Erythroblast (primary cell): Measurements from ENCODE around the gene PCGF2.

ENCODE experiments used
- GATA1 ChIP-seq: IDR thresholded peaks from 2 replicates; pipeline ENCODE4 v1.6.1; 2011; ENCODE audit warnings: low read depth, mild to moderate bottlenecking, control low read depth, low read length, moderate library complexity
- POLR2A ChIP-seq: IDR thresholded peaks from 2 replicates; pipeline ENCODE4 v1.6.1; 2011; ENCODE audit warnings: mild to moderate bottlenecking, low read length

DNA sequence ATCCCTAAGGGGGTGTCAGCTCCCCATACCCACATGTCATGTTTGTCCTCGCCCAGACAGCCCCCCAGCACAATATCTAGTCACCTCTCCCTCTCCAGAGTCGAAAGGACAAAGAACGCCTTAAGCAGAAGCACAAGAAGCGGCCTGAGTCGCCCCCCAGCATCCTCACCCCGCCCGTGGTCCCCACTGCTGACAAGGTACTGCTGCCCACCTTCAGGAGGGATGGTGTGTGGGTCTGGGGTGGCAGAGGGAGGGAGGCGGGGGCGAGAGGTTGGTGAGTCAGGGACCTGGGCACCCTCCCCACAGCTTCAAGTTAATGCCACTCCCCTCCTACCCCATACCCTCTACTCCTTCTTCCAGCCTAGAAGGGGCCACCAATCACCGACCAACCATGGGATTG is 35.5 kb downstream of the PCGF2 start:
- TF ChIP-seq POLR2A = no peak
- no peak for TF ChIP-seq GATA1
